HG03108 (cell line): ENCODE results near the gene CYFIP1.

ENCODE experiments used
- ATAC-seq: cut with Tn5 transposase; IDR thresholded peaks from one replicate; pipeline ENCODE4 v1.9.1; 2021; ENCODE audit warnings: moderate library complexity; ENCODE audit not compliant: unreplicated experiment

CYFIP1 gene

DNA sequence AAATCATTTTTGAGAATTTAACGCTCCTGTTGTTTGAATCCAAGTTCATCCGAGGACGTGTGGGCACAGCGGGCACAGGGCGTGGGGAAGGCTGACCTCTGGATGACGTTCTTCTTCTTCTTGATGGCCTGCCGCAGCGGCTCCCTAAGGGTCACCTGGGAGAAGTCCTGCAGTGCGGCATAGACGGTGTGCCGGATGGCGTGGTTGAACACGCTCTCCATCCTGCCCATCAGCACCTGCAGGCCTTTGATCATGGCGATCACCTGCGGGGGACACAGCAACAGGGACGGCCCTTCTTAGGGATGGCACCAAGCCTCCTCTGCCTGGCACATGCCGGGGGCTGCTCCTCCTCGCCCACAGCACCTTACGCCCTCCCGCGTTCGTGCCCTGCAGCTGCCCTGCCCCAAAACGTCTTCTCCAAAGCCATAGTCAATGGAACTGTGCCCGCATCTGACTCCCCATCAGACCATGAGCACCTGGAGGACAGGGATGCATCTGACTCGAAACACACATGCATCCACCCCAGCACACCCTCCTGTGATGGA, 61.5 kb downstream of the CYFIP1 start:
- ATAC-seq = no peak

DNA sequence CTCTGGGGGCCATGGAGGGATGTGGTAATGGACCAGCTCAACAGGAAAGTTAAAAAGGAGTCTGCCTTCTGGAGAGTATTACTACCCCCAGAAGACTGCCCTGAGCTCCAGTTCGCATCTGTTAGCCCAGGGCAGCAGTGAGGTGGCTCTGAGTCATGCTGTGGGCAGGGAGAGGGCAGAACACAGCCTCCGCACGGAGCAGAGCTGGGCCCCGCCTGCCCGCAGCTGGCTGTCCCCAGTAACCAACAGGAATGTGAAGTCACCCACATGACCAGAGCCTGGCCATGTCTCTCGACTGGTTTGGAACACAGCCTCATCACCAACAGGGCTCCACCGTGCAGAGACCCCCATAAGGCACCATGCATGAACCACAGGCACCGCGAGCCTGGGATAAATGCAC, 62.1 kb downstream of the CYFIP1 start:
- ATAC-seq = no peak

DNA sequence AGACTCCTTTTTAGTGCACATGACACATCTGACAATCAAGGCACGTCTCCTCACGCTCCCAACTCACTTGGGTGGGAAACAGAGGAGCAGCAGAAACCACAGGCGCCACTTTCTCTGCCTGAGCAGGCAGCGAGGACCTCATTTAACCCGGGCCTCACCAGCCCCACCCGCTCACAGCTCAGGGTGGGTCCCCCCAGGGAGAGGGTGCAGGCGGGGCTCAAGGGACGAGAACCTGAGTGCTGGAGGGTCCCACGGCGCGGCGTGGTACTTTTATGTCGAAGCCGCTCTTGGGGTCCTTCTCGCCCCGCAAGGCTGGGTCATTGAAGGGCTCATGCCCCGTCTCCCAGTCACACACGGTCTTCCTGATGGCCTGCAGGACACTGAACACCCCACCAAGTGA, 62.6 kb downstream of the CYFIP1 start:
- no peak for ATAC-seq

DNA sequence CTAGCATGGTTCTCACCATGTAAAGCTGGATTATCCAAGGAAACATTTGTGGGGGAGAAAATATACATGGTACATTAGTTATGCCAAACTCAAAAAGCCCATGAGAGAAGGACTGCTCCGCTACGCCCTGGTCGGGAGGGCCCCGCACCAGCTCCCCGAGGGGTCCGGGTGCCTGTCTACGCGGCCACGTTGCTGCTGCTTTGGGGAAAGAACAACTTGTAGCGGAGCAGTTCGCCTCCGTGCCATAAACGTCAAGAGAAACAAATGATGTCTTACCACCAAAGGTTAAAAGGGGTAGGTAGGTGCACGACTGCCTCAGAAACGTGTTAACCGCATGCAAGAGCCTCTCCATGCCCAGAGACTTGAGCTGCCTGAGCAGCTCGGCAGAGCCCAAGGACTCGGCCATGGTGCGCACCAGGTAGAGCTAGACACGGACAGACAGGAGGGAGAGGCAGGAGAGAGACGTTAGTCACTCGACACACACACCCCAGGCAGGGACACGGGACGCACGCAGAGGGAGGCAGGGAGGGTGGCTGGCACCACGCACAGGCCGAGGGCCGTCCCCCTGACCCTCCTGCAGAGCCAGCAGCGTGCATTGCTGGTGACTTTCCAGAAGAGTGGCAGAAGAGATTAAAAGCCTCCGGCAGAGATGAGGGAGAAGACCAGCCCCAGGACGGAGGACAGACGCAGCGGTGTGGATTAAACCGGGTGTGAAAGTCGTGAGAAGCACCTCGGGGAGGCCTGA, 63.4 kb downstream of the CYFIP1 start:
- no peak for ATAC-seq

DNA sequence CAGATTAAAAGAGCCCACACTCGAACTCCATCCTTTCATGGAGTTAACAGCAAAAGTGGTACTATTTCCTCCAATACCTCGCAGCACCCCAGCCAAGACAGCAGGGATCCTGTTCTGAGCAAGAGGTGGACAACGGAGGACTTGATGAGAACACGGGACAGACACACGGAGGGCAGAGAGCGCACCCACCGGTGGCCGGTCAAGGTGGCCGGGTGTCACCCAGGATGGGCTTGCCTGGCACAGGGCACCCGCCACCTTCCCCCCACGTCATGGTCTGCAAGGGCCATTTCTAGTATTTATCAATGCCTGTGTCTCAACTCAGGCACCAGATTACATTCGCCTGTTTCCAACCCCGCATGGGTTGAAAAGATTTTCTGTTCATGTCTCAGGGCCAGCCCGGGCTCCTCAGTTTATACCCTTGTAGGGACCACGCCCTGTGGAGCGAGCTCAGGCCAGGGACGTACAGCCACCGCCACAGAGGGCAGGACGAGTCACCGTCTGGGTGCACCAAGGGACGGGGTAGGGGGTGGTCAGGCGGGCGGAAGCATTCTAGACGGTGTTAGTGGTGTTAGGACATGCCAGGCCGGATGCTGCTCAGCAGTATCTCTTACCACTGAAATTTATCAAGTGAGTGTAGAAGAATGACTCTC, 64.2 kb downstream of the CYFIP1 start:
- ATAC-seq = no peak

DNA sequence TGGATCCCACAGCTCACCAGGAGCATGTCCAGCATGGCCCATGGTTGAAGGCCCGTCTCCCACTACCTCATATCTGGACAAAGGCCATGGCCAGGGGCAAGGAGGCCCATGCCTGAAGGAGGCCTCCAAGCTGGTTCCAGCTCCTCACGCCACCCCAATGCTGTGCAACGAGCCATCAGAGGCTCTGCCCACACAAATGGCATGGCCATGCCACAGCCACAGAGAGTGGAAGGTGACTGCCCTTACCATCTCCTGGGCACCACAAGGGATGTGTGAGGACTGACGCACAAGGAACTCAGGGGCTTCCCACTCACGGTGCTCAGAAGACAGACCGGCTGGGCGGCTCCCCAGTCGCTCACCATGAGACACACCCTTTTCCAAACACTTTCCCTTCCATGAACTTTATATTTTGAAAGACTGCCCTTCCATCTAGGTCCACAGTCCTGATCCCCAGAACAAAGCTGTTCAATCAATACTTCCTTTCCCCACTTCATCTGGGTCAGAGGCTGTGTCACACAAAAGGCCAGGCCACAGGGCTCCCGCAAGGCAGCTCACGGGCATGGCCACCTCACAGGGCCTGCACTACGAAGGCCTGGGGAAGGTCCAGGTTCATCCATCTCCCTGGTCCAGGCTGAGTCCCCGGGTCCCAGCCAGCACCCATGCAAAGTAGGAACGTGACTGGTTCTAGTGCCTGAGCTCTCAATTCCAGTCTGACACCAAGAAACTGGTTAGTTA, 66.4 kb downstream of the CYFIP1 start:
- ATAC-seq = no peak

DNA sequence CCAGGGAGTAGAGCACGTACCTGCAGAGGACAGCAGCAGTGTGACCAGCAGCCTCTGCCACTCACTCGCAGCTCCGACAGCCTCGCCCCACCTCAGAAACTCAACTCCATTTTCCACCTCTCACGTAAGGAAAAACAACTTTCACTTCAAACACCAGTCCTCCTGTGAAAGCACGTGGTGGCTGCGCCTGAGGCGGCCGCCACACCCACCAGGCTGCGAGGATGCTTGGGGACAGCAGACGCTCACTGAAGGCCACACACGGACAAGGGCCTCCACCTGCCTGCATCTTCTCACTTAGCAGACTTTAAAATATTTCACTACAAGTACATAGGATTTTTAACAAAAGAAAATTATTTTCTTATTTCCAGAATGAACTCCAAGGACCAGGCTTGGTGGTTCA, 67.9 kb downstream of the CYFIP1 start:
- no peak for ATAC-seq

DNA sequence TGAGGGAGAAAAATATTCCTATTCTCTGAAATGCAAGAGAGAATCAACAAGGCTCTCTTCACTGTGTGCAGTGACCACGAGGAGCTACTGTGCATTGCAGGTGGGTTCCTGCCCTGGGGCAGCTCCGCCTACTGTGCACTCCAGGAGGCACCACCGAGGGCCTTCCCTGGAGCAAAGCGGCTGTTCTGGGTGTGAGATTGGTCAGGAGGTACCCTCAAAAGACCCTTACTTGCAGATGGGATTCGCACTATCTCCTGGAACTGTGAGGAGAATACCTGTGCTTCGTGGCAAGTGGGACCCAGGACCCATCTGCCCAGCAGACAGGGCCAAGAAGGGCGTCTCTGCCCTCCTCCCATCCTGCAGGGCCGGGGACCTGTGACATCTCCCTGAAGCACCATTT, 68.9 kb downstream of the CYFIP1 start:
- ATAC-seq = no peak

DNA sequence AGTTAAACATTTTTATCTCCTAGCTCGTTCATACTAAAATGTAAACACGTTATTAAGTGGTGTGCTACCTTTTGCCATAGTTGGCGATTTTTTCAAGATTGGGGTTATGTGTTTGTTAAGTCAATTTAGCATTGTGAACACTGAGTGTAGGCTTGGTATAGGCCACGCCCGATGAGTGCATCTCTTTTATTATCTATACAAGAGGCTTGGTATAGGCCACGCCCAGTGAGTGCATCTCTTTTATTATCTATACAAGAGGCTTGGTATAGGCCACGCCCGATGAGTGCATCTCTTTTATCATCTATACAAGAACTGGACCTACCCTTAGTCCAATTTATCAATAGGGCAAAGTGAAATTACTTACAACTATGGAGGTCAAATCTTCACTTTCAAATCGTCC, 71.3 kb downstream of the CYFIP1 start:
- ATAC-seq = no peak

DNA sequence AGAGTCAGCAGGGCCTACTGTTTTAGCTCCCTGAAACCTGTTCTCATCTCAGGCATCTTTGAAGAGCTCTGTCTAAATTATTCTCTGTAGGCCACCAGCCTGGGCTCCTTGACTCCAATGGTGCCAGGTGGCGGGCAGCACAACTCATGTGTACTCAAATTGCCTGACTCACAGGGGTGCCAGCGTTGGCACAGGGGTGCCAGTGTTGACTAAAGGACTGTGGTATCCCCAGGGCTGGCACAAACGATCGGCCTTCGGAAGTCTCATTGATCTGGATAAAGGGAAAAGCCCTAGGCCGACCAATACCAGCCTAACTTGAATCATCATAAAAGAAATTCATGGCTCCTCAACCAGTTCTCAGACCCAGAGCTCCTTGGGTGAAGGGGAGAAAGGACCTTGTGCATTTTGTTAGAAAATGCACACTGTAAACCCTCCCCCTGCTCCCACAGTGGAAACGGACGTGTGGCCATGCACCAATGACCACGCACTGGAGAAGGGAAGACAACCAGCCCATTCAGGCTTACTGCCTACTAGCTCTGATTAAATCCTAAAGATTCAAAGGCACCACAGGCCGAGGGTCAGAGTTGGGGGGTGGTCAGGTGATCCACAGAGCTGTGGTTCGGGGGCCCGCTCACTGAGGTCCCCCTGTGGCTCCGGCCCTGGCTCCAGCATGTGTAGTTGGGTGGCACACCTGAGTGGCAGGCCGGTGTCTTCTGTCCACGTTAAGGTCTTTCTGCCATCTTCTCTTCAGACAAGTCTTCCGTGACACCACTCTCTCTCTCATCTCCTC, 72.8 kb downstream of the CYFIP1 start:
- no peak for ATAC-seq

DNA sequence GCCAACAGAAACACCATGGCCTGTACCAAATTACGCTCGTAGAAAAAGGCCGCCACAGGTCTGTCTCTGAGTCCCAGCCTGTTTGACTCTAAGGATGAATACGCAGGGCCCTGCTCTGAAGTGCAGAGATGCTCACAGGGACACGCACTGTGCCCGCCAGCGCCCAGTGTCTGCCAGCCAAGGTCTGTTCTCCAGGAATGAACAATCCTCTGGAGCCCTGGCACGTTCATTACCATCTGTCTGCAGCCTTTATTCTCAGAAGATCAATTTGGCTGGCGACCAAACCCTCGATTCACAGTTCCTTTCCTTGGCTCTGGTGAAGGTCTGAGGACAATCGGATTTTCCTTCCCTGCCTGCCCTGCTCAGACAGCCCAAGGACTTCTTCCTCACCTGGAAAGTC, 75.4 kb downstream of the CYFIP1 start:
- ATAC-seq = no peak

DNA sequence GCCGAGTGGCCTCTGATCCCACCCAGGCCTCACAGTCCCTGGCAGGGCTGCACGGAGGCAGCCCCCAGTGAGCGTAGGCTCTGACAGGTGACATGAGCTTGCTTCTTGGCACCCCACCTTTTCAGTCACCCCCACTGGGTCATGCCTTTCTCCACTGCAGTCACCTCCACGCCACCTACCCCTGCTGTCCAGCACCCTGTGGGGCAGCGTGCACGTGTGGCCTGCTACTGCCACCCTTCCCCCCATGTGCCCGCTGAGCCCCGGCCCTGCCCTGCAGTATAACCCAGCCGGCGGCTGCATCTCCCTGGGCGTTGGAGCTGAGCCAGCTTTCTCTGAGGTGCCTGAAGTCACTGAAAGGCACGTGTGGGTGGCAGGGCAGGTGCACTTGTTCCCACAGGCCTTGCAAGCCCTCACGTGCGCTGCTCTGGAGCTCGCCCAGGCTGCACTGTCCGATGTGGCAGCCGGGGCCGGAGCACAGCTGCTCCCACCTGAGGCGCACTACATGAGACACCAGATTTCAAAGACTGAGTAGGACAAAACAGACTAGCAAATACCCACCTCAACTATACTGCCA, 76.1 kb downstream of the CYFIP1 start:
- no peak for ATAC-seq

DNA sequence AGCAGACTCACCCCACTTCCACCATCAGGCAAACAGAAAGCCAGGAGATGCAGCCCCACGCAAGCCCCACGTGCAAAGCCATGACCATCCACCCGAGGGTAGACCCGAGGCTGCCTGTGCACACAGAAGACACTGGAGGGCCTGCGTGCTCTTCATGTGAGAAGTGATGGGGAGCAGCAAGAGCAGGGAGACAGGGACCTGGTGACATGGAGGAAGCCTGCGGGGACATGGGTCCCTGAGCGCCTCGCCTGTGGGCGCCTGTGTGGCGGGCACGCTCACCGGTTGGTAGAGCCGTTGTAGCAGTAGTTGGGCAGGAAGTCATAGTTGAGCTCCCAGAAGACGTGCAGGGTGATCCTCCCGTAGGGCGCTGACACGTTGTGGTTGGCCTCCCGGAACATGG, 76.7 kb downstream of the CYFIP1 start:
- no peak for ATAC-seq

DNA sequence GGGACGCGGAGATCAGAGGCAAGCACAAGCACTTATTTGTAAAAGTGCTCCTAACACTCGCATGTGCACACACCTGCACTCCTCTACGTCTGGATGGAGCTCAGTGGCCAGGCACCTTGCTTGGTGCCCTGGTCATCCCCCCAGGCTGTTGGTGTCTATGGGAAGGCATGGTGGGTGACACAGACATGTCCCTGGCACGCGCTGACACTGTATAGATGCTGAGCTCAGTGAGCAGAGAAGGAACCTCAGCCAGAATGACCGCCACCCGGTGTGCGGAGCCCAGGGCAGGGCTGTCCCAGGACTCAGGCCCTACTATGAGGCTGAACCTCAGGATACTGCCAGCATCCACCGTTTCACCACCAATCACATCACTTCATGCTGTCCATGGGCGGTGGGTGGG, 77.2 kb downstream of the CYFIP1 start:
- ATAC-seq = no peak

DNA sequence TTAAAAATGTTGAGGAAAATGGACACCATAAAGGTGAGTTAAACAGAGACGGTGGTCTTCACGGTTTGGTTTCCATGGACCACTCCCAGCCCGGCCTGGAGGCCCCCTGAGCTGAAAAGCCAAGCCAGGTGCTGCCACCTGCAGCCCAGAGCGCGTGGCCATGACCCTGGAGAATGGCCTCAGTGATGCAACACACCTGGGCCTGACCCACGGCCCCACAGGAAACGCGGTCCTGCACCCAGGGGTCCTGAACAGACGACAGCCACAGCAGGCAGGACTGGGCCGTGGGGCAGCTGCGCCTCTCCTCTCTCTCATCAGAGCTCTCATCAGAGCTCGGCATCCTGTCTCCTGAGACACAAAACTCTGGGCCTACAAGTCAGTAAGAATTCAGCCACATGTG, 77.6 kb downstream of the CYFIP1 start:
- no peak for ATAC-seq

DNA sequence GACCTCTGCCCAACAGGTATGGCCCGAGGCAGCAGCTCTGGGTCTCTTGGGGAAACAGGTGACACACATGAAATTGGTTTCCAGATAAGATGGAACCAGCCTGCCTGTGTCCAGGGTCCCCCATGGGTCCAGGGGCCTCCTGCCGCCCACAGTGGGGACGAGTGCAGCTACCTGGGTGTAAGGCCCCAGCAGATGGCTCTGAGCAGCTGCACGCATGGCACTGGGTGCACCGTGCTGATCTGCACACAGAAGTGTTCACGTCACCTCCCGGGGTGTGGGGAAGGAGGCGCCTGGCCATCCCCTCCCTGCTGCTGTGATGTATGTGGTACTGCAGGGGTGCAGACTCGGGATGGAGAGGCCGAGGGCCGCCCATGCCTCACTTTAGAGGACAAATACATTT, 78.1 kb downstream of the CYFIP1 start:
- ATAC-seq = no peak

DNA sequence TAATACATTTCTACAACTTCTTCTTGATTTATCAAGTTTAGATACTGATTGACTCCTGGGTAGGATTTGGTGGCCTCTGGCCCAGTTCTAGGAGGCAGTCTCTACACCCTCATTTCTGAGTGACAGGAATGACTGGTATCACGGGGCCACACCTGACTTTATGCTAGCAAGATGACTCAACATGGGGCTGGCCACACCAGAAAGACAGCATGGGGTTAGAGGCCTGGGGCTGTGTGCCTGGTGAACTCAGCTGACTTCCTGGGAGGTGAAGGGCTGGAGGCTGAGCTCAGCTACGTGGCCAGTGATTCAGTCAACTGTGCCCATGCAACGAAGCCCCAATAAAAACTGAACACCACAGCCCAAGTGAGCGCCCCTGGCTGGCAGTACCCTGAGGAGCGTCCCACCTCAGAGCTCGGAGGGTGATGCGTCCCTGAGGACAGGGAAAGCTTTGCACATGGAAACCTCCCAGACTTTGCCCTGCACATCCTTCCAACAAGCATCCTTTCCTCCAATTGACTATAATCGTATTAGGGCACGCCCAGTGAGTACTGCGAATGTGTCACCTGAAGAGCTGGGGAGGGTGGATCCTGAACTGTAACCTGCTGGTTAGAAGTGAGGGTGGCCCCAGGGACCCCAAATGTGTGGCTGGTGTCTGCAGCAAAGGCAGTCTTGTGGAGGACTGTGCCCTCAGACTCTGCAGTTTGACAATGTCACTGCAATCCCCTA, 84.5 kb downstream of the CYFIP1 start:
- peak; percentile 81 for ATAC-seq

DNA sequence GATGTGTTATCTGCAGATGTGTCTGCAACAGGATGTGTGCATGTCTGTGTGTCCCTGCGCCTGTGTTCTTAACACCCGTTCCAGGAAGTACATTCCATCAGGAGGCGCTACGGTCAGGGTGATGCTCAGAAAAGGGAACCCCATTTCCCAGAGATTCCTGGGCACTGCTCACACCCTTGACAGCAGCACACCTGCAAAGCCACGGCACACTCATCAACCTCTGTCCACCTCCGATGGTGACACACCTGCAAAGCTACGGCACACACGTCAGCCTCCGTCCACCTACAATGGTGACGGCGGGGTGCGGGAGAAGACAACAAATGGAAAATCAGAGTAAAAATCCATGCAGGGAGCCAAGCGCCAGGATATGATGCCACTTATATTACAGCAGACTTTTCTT, 86.3 kb downstream of the CYFIP1 start:
- no peak for ATAC-seq

DNA sequence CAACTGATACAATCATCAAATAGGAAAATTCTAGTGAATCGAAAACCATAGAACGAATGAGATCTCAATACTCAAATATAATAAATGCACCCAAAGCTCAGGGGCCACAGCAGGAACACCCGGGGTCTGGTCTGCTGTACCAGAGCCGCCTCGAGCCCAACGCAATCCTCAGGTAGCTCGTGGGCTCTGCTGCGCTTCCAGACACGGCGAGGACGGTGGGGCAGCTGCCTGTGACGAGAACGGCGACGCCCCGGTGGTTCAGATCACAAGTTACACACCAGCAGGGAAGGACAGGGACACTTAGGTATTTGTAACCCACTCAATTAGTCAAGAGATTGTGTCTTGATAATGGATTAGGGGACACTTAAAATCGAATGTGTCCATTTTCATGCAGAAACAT, 87.1 kb downstream of the CYFIP1 start:
- ATAC-seq = no peak

DNA sequence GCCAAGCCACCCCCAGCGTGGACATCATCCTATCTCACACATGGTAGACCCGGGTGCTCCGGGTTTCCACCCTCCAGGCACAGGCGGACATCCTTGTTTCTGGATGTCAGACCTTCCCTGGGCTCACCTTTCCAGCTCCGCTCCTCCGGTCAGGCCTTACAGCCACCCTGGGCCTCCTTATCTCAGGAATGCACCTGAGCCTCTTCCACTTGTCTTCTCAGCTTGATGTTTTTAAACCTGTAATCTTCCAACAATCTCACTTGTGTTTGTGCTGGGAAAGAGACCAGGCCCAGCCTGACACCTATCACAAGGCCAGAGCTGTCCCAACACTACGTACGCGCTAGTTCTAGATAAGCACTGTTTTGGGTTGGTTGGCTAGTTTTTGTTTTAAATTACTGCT, 87.8 kb downstream of the CYFIP1 start:
- no peak for ATAC-seq
